NCI-H526 (cell line): ENCODE measurements around the gene PCA3.

Experiments
- DNase-seq, 2 experiments: peaks; one replicate each; lab custom pipeline; 2025; lab: John Stamatoyannopoulos, UW

Gene PCA3

DNA sequence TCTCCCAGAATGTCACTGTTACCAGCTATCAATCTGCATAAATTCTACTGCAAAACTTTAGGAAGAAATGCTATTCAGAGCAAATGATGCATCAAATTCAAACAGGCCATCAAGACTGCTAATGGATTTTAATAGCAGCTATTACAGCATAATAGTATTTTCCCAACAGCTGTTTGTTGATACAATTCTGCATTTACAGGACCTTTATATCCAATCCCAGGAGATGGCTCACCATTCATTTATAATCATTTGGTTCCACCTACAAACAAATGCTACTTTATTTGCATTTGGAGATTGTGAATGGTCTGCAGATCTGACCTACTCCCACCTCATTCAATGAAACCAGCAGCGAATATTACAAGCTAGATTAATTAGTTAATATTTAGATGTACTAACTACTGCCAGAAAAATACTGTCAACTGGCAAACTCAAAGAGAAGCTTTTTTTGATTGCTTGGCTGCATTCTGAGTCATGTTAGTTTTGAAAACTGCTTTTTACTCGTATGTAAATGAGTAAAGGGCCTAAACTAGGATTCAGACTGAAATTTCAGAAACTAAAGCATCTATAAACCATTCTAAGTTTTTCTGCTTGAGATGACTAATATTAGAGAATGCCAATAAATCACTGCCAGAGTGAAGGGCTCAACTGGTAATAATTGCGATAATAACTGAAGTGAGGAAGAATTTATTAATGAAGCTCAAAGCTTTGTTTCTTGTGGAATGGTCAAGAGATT is 7.1 kb upstream of the PCA3 start:
- DNase-seq = no peak

GRCh38 chr9:76758476-76758875 is 5.8 kb upstream of the PCA3 start:
- no peak for DNase-seq

GRCh38 chr9:76759732-76760131 is 4.5 kb upstream of the PCA3 start:
- DNase-seq = peak in 1 of 2 experiments; percentile 14

- DNase-seq = no peak
Observed at GRCh38 chr9:76761448-76761847, 2.8 kb upstream of the PCA3 start.

GRCh38 chr9:76766126-76766525 is 1.9 kb downstream of the PCA3 start:
- no peak for DNase-seq

GRCh38 chr9:76772686-76773445 is 8.6 kb downstream of the PCA3 start:
- no peak for DNase-seq

DNA sequence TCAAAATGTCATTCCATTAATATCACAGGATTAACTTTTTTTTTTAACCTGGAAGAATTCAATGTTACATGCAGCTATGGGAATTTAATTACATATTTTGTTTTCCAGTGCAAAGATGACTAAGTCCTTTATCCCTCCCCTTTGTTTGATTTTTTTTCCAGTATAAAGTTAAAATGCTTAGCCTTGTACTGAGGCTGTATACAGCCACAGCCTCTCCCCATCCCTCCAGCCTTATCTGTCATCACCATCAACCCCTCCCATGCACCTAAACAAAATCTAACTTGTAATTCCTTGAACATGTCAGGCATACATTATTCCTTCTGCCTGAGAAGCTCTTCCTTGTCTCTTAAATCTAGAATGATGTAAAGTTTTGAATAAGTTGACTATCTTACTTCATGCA is 20.6 kb downstream of the PCA3 start:
- no peak for DNase-seq

GRCh38 chr9:76785501-76785900 is 21.3 kb downstream of the PCA3 start:
- no peak for DNase-seq

GRCh38 chr9:76787677-76788076 is 23.4 kb downstream of the PCA3 start:
- no peak for DNase-seq

GRCh38 chr9:76789840-76790239 is 25.6 kb downstream of the PCA3 start:
- no peak for DNase-seq

- DNase-seq = no peak
Observed at GRCh38 chr9:76793784-76794431, 29.7 kb downstream of the PCA3 start.

DNA sequence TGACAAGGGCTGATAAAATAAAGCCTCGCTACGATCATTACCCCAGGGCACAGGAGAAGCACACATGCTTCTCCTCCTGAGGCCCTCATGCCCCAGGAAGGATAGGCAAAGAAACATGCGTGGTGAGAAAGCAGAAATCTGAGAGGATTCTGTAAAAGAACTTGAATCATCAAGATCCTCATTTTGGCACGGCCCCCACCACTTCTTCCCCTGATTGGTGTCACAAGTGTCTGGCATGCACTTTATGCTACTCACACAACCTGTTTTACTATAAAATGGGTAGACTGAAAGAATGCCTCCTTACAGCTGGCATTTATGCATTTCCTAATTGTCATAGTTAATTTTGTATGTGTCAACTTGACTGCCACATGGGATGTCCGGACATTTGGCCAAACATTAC is 32.1 kb downstream of the PCA3 start:
- DNase-seq = no peak

DNA sequence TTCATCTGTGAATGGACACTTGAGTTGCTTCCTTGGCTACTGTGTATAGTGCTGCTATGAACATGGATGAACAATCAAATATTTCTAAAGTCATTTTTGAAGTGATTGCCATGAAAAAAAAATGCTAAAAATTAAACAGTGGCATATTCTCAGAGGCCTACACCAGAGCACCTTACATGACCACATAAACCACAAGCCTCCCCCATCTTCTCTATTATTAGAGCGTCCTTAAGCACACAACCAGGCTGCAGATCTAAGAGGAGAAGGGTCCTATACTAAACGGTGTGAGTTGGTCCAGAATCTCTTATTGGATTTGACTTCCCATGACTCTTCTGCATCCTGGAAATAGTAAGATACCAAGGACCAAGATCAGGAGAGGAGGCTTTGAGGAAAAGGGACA is 34.3 kb downstream of the PCA3 start:
- no peak for DNase-seq

DNA sequence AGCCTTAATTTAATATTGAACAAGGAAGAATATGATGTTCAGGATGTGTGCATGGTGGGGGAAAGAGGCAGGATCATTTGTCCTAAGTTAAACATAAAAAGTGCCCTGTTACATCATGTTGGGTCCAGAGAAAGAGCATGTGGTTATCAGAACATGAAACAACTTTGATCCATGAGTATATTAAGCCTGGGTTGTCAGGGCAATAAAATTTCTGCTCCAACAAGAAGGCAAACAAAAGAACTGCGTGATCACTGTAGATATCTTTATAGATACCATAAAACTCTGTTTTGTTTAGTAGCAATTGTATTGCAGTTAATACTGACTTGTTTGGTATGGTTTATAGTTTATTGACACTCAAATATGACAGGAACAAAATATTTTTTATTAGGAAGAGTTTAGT is 35.2 kb downstream of the PCA3 start:
- no peak for DNase-seq

- DNase-seq = no peak
Observed at GRCh38 chr9:76800901-76801300, 36.7 kb downstream of the PCA3 start.

GRCh38 chr9:76803083-76803482 is 38.8 kb downstream of the PCA3 start:
- no peak for DNase-seq

GRCh38 chr9:76803762-76804161 is 39.5 kb downstream of the PCA3 start:
- no peak for DNase-seq

DNA sequence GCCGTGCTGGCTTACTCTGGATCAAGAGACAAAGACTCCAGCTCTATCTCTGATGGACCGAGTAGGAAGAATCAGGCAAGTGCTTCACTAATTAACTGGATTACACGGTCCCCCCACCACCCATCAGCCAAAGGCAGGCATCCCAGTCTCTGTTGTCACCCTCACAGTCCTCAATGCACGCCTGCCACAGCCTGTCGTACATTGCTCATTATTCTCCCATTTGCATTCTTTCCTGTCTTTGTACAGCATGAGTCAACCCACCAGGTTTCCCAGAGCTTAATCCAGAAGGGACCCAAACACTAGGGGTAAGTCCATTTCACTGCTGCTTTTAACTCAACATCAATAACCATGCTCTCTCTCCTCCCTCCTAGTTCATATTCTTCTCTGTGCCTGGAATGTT is 44.4 kb downstream of the PCA3 start:
- no peak for DNase-seq

DNA sequence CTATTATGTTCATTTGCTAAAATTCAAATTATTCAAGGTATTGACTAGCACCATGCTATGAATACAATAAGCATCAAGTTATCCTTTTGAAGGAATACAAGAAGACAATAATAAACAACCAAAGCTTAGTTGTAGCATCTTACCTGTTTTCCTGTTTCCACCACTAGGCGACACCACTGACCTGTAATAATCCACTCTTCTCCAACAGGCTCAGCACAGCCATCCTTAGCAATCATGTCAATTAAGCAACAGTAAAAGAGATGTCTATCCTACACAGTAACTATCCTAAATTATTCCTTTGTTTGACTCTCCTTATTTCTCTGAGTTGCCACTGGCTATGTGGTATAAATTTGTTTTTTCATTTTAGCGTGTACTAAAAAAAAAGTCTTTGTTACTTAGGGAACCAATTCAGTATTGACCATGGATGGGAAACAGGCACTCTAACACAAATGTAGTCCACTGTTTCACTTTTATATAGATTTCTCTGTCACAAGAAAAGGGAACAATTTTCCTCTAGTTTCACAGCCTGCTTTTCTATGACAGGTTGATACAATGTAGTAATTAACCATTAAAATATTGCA is 46.2 kb downstream of the PCA3 start:
- peak; percentile 9 to 57 for DNase-seq

- peak in 1 of 2 experiments; percentile 24 for DNase-seq
Observed at GRCh38 chr9:76812591-76812990, 48.4 kb downstream of the PCA3 start.

GRCh38 chr9:76817489-76817888 is 53.3 kb downstream of the PCA3 start:
- no peak for DNase-seq

DNA sequence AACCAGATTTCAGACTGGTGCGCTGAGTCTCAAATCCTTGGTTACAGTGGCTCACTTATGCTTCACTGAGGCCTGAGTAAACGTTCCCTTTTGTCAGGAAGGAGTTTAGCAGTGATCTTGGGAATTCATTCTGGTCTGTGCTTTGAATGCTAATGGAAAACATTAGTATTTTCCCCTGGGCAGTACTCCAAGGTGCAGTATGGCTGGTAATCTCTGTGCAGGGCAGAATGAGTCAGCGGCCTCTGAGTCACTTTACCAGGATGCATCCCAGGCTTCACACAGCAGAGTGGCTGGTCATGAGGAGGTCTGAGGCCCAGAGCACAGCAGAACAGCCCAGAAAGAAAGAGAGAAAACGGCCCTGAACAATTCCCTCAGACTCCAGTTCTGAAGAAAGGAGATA is 54.0 kb downstream of the PCA3 start:
- no peak for DNase-seq

DNA sequence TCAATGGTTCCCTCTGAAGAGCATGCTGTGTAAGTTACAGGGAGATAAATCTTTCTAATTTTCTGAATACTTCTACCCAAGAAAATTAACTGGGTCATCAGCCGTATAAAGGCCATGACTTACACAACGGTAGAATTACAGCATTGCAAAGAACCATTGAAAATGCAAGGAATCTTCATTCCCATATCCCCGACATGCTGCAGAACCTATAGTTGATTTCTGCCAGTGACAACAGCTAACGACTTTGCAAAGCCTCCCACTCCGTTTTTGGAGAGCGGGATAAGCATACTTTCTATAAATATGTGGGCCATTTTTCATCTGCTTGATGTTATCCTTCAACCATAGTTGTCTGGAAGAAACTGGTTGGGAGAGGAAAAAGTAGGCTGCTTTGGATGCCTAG is 56.2 kb downstream of the PCA3 start:
- no peak for DNase-seq
